Breast epithelium (tissue), 3 donors: ENCODE results near the gene GALNTL6.

Source experiments
- CTCF ChIP-seq, 3 donors: fragments of 450-650 bp; IDR thresholded peaks; one replicate each; pipeline ENCODE4 v1.5.1; 2016 to 2017; ENCODE audit warnings: antibody characterized with exemption in 3 of 3, mild to moderate bottlenecking in 3 of 3, moderate library complexity in 3 of 3
- POLR2A ChIP-seq: fragments of 450-650 bp; IDR thresholded peaks from one replicate; pipeline ENCODE4 v1.6.1; 2016; ENCODE audit warnings: antibody characterized with exemption, mild to moderate bottlenecking, moderate library complexity

GRCh38 chr4:173074501-173074946 is 1261.3 kb downstream of the GALNTL6 start:
- TF ChIP-seq POLR2A: no peak
- TF ChIP-seq CTCF (IDR thresholded peaks at IDR 0.05): no peak
